T-helper 1 cell treated with Interleukin-12 subunit alpha and Interleukin-12 subunit beta and Interleukin-4 antibody, amounts not matched to agents 30 μg/mL and 1 μg/mL, for 36 hours (primary cell): ENCODE data around the gene KRT86.
A peak's percentile ranks its signal among the peaks of the same experiment; 100 is the strongest.
"Not testable (repeated sequence)": the region's sequence is repeated elsewhere in the genome, so short reads cannot be mapped to it uniquely, and the experiment has no call there.

Experiments used
- H3K27ac Mint-ChIP-seq: one replicate; pipeline ENCODE4 v1.8.0; 2021; ENCODE audit warnings: mild to moderate bottlenecking, mixed read lengths
- H3K27me3 Mint-ChIP-seq: one replicate; pipeline ENCODE4 v1.8.0; 2021; ENCODE audit warnings: low read depth, mixed read lengths
- H3K36me3 Mint-ChIP-seq: one replicate; pipeline ENCODE4 v1.8.0; 2021; ENCODE audit warnings: low read depth, mixed read lengths
- H3K4me1 Mint-ChIP-seq: one replicate; pipeline ENCODE4 v1.8.0; 2021; ENCODE audit warnings: low read depth, mixed read lengths
- H3K4me3 Mint-ChIP-seq: one replicate; pipeline ENCODE4 v1.8.0; 2021; ENCODE audit warnings: mild to moderate bottlenecking, moderate library complexity, mixed read lengths
- H3K9me3 Mint-ChIP-seq: one replicate; pipeline ENCODE4 v1.8.0; 2021; ENCODE audit warnings: mixed read lengths

Gene KRT86

DNA sequence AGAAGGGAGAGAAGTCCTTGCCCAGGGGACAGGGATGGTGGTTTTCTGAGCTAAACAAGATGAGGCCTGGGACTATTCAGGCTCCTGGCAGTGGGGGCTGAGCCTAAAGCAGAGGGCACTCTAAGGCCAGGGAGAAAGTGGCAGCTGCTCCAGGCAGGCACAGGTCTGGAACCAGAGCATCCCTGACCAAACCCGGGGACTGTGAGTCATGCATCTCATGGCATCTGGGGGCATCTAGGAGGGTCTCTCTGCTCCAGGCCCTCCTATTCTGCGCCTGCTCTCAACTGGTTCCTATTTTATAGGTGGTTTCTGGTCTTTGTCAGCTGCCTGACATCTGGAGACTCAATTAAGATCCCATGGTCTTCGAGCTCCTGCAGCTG is 29.8 kb upstream of the KRT86 start:
- peak overlapping the region; percentile 100 for H3K27ac Mint-ChIP-seq
- H3K9me3 Mint-ChIP-seq = no peaks in the 10 kb centered on the region
- H3K27me3 Mint-ChIP-seq = peaks cover 6% of the 10 kb centered on the region
- peak overlapping the region; percentile 94 for H3K4me3 Mint-ChIP-seq
- H3K36me3 Mint-ChIP-seq = peaks cover 30% of the 10 kb centered on the region
- H3K4me1 Mint-ChIP-seq = peaks cover 69% of the 10 kb centered on the region

DNA sequence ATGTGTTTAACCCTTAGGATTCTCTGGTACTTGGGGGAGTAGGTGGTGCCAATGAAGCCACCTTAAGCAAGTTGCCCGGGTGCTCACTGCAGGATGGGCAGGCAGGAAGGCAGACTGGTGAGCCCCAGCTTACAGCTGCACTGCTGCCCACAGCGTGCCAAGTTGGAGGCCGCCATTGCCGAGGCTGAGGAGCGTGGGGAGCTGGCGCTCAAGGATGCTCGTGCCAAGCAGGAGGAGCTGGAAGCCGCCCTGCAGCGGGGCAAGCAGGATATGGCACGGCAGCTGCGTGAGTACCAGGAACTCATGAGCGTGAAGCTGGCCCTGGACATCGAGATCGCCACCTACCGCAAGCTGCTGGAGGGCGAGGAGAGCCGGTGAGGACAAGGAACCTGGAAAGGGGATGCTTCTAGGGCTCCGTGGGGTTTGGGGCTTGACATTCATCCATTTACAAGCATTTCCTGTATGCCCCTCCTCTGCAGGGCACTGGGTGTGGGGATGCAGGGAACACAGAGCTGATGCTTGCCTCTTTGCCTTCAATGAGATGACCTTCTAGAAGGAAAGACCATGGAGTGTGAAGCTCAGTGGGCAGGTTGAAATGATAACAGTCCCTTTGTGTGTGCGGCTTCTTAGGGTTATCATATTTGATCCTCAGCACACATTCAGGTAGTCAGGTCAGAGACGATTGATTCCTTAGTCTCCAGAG is 29.0 kb upstream of the KRT86 start:
- peaks cover 73% of the 10 kb centered on the region for H3K4me1 Mint-ChIP-seq
- peak overlapping the region; percentile 100 for H3K27ac Mint-ChIP-seq
- H3K36me3 Mint-ChIP-seq = peaks cover 35% of the 10 kb centered on the region
- peak overlapping the region; percentile 94 for H3K4me3 Mint-ChIP-seq
- peaks cover 7% of the 10 kb centered on the region for H3K27me3 Mint-ChIP-seq
- no peaks in the 10 kb centered on the region for H3K9me3 Mint-ChIP-seq

DNA sequence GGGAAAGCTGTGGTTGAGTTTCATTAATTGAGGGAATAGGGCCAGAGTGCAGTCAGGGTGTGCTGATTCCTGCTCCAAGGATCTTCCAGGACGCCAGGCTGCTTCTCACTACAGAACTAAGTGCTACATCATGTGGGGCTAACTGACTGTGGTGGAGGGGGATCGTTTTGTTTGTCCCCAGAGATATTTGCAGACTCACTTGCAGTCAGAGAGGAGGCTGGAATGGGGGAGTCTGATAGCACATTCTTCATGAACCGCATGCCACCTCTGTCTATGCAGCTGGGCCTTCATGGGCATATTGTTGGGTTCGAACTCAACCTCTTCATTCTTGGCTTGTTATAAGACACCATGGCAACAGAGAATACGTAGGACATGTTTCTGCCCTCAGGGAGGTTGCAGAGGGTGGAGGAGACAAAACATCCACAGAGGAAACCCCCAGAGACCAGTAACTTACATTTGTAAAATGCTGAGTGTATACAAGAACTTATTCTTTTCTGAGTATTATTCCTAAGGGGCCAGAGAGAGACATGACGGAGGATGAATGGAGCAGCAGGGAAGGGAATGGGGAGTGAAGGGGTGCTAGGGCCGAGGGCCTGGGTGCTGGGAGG is 28.4 kb upstream of the KRT86 start:
- peak overlapping the region; percentile 94 for H3K4me3 Mint-ChIP-seq
- peaks cover 7% of the 10 kb centered on the region for H3K27me3 Mint-ChIP-seq
- peaks cover 76% of the 10 kb centered on the region for H3K4me1 Mint-ChIP-seq
- H3K9me3 Mint-ChIP-seq = no peaks in the 10 kb centered on the region
- H3K27ac Mint-ChIP-seq = peak overlapping the region; percentile 100
- peaks cover 40% of the 10 kb centered on the region for H3K36me3 Mint-ChIP-seq

DNA sequence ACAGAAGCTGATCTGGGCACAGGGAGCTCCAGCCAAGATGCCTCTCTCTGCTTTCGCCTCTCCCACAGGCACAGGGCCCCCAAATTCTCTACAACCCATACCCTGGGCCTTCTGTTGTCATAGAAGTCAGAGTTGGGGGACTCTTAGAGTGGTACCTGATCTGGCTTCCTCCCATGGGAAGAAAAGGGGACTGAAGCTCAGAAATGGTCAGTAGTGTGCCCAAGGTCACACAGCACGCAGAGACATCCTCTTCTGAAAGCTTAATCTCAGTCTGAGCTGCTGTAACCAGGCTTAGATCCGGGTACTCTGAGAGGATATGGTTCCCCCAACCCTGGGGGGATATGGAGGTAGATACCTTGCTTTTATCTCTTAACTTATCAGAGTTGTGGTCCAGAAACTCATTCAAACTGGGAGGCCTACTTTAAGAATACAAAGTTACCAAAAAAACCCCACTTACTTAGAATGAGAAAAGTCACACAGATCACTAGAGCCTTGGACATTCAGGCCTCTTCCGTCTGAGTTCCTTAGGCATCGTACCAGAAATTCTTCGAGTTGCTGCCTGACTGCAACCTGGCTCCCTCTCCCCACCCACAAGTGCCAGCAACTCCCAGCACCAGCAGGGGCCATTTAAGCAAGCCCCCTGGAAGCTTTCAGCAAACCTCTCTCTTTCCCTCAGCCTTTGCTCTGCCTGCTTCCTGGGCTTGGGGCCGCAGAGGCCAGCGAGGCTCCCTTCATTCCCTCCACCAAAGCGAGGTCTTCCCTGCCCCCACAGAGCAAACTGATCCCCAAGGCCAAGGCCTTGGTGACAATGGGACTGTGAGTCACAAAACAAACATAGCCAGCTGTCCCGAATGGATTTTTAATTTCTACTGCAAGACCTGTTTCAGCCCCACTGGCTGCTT is 27.5 kb upstream of the KRT86 start:
- Mint-ChIP-seq H3K27ac (peak overlapping the region; percentile 100), H3K4me1 (peaks cover 83% of the 10 kb centered on the region), H3K9me3 (no peaks in the 10 kb centered on the region)

DNA sequence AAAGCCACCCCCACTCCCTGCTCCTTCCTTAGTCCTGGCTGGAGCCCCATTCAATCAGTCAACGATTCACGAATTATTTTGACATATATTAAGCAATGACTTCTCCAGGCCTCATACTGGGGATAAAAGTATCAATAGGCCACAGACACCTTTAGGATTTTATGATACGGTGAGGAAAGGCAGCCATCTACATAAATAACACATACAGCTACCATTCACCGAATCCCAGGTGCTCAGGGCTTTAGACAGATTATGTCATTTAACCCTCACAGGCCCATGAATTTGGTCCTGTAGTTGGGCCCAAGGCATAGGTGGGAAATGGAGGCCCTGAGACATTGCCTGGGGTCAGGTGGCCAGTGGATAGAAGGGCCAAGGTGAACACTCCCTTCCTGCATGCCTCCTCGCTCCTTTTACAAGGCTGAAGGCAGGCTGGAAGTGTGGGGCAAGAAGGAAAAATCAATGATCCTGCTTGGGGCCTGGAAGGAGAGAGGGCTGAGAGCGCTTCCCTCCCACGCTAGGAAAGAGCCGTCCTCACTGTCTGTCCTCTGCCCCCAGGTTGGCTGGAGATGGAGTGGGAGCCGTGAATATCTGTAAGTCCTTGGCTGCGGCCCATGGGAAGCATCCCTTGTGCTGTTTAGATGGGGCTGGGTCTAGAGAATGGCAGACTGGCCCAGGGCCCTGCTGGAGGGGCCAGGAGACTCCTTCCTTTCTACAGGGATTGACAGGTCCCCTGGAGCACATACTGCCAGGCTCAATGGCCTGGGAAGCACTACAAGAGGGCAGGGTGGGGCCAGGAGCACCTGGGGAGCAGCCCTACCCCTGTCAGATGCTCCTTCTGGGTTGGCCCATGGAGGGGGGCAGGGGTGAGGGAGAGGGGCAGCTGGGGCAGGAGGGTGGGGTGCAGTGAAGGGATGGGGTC is 26.6 kb upstream of the KRT86 start:
- Mint-ChIP-seq H3K36me3 (peaks cover 51% of the 10 kb centered on the region), H3K27ac (peak overlapping the region; percentile 100), H3K9me3 (no peaks in the 10 kb centered on the region), H3K4me3 (peak overlapping the region; percentile 94), H3K27me3 (peaks cover 7% of the 10 kb centered on the region), H3K4me1 (peaks cover 81% of the 10 kb centered on the region)

More for the DNA sequence above, 27.5 kb upstream of the KRT86 start:
- H3K27me3 Mint-ChIP-seq = peaks cover 7% of the 10 kb centered on the region
- H3K4me3 Mint-ChIP-seq = peak overlapping the region; percentile 94
- H3K36me3 Mint-ChIP-seq = peaks cover 47% of the 10 kb centered on the region

DNA sequence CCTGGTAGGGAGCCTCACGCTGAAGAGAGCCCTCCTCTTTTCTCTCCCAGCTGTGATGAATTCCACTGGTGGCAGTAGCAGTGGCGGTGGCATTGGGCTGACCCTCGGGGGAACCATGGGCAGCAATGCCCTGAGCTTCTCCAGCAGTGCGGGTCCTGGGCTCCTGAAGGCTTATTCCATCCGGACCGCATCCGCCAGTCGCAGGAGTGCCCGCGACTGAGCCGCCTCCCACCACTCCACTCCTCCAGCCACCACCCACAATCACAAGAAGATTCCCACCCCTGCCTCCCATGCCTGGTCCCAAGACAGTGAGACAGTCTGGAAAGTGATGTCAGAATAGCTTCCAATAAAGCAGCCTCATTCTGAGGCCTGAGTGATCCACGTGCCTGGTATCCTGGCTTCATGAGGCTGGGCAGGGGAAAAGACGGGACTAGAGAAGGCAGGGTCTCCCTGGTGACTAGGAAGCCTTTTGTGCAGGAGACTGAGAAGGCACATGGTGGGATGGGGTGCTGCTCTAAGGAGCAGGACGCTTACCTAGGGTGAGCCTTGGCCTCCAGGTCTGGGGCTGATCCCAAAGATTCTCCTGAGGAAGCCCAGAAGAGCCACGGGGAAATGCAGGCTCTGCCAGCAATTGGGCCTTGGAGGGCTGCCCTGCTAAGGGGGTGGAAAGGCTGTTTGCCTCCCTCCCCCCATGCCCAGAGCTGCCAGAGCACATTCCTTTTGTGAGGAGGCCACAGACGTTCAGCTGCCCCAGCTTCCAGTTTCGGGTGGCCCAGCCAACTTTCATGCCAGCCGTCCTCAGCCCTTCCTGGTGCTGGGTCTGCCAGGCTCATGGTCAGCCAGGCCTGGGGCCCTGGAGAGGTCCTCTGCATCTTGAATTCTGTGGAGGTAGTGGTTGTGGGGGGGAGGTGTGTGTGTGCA is 25.6 kb upstream of the KRT86 start:
- peak overlapping the region; percentile 85 for H3K27ac Mint-ChIP-seq

DNA sequence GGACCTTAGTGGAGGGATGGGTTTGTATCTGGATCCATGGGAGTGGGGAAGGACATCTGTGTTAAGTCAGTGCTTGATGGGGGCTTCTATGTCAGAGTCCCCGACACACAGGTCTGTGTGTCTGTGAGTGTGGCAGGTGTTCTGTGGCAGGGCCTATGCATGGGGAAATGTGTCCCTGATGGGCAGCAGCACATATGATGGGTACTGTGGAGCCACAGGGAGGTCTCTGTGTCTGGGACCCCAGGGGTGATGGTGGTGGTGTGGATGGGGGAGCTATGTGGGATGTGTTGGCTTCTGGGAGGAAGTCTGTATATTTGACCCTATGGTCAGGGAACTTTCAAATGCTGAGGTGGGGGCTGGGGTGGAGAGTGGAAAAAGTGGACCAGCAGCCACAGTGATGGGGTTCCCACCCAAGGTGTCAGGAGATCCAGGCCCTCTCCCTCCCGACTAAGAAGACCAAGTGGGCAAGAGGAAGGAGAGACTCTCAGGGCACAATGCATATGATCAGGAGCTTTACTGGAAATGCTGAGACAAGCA is 24.9 kb upstream of the KRT86 start:
- Mint-ChIP-seq H3K27me3 (peaks cover 7% of the 10 kb centered on the region), H3K4me3 (peak overlapping the region; percentile 67), H3K36me3 (peaks cover 58% of the 10 kb centered on the region), H3K27ac (peak overlapping the region; percentile 85), H3K4me1 (peaks cover 72% of the 10 kb centered on the region), H3K9me3 (no peaks in the 10 kb centered on the region)

More for the DNA sequence above, 25.6 kb upstream of the KRT86 start:
- H3K36me3 Mint-ChIP-seq = peaks cover 58% of the 10 kb centered on the region
- peaks cover 78% of the 10 kb centered on the region for H3K4me1 Mint-ChIP-seq
- H3K27me3 Mint-ChIP-seq = peaks cover 7% of the 10 kb centered on the region
- peak overlapping the region; percentile 67 for H3K4me3 Mint-ChIP-seq
- no peaks in the 10 kb centered on the region for H3K9me3 Mint-ChIP-seq

DNA sequence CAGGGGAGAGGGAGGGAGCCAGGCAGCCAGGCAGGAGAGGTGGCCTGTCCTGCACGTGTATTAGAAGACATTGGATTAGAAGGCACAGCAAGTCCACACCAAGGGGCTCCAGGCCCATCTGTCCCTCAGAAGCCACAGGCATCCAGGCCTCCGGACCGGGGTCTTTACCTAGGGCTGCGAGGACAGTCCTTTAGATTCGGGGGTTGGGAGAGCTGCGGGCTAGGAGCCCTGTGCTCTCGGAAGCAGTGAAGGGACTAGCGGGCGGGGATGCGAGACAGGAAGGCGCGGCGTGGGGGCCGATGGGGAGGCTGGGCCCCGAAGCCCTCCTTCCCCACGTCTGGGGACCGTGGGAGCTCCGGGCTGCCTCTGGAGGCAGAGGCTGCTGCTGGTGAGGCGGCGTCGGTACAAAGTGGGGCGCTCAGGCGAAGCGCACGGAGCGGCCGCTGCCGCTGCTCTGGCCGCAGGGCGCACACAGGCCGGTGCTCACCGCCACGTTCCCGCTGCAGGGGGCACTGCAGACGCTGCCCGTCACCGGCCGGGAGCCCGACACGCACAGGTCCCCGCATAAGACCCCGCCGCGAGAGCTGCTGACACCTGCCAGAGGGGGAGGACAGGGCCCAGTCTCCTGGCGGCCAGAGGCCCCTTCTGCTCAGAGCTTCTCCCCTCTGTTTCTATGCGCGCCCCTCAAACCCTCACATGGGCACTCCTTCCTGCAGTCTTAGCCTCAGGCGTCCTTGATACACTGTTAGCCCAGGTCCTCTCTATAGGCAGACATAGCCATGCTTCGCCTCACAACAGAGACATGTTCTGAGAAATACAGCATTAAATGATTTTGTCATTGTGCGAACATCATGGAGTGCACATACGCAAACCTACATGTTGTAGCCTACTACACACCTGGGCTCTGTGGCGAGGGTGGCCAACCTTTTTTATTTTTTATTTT is 24.1 kb upstream of the KRT86 start:
- Mint-ChIP-seq H3K4me3 (peak overlapping the region; percentile 67), H3K27me3 (peaks cover 13% of the 10 kb centered on the region), H3K27ac (peak overlapping the region; percentile 85)

DNA sequence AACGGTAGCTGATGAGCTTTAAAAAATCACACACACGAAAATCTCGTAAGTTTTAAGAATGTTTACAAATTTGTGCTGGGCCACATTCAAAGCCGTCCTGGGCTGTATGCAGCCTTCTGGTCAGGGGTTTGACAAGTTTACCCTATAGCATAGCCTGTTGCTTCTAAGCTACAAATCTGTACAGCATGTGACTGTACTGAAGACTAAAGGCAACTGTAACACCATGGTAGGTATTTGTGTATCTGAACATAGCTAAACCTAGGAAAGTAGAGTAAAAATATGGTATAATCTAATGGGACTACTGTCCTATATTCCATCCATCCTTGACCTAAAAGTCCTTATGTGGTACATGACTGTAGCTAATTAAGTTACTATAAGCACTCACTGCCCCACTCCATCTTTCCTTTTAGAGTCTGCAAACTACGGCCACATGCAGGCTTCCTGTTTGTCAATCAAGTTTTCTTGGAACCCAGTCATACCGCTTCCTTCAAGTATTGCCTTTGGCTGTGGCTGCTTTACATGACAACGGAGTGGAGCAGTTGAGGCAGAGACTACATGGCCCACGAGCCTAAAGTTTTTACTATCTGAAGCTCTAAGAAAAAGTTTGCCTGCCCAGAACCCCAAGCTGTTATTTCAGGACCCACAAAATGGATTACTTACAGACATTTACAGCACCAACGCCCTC is 22.9 kb upstream of the KRT86 start:
- H3K9me3 Mint-ChIP-seq = no peaks in the 10 kb centered on the region
- H3K4me1 Mint-ChIP-seq = peaks cover 57% of the 10 kb centered on the region
- peaks cover 67% of the 10 kb centered on the region for H3K36me3 Mint-ChIP-seq
- H3K4me3 Mint-ChIP-seq = peak overlapping the region; percentile 71
- H3K27me3 Mint-ChIP-seq = peaks cover 25% of the 10 kb centered on the region
- peak overlapping the region; percentile 97 for H3K27ac Mint-ChIP-seq

More for the DNA sequence above, 24.1 kb upstream of the KRT86 start:
- Mint-ChIP-seq H3K36me3 (peaks cover 63% of the 10 kb centered on the region), H3K4me1 (peaks cover 66% of the 10 kb centered on the region), H3K9me3 (no peaks in the 10 kb centered on the region)

DNA sequence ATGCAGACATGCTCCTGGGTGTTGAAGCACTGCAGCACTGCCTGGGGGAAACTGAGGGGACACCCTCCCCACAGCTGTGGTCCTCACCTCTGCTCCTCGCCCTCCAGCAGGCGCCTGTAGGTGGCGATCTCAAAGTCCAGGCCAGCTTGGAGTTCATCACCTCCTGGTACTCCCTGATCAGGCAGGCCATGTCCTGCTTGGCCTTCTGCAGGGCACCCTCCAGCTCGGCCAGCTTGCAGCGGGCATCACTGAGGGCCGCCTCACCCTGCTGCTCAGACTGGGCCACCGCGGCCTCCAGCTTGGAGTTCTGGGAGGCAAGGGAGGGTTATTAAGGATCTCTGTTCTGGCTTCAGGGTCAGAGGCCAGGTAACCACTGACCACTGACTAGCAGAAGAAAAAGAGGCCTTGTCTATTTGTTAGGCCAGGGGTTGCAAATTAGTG is 22.2 kb upstream of the KRT86 start:
- H3K4me3 Mint-ChIP-seq, H3K9me3 Mint-ChIP-seq: not testable (repeated sequence)
- Mint-ChIP-seq H3K4me1 (peaks cover 51% of the 10 kb centered on the region), H3K27me3 (peaks cover 31% of the 10 kb centered on the region), H3K27ac (peak overlapping the region; percentile 97), H3K36me3 (peaks cover 62% of the 10 kb centered on the region)

DNA sequence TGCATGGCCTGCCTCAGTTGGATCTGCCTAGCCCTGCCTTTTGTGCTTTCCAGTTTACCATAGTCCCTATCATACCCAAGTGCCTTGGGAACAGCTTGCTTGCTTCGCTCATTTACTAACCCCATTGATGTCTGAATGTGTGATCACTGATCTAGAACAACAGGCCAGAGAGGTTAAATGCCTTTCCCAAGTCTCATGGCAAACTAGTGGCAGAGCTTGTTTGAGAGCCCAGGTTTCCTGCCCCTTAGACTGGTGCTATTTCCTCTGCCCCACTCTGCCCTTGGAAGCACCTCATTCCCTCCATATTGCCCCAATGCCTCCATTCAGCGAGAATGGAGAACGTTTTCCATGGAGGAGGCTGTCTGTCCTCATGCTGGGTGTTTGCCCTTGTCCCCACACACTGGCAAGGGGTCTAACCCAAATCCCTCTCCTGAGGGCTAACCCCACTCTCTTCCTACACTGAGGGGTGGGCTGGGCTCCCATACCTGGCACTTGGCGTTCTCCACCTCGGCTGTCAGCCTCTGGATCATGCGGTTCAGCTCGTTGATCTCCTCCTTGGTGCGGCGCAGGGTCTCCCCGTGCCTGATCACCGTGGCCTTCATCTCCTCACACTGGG is 21.6 kb upstream of the KRT86 start:
- Mint-ChIP-seq H3K27ac (peak overlapping the region; percentile 64), H3K4me1 (peaks cover 44% of the 10 kb centered on the region), H3K36me3 (peaks cover 56% of the 10 kb centered on the region), H3K4me3 (peak overlapping the region; percentile 13), H3K9me3 (no peaks in the 10 kb centered on the region), H3K27me3 (peaks cover 38% of the 10 kb centered on the region)
